SK-N-MC (cell line): ENCODE measurements around the gene ZZZ3.

Experiments
- EZH2 ChIP-seq: fragments of 200-600 bp; sonication (generic); IDR thresholded peaks from one replicate; pipeline ENCODE4 v1.6.1; 2017; ENCODE audit warnings: antibody characterized with exemption
- POLR2AphosphoS5 ChIP-seq: IDR thresholded peaks from 2 replicates; pipeline ENCODE4 v1.6.1; 2012; ENCODE audit warnings: mild to moderate bottlenecking, low read depth, low read length, borderline replicate concordance

DNA sequence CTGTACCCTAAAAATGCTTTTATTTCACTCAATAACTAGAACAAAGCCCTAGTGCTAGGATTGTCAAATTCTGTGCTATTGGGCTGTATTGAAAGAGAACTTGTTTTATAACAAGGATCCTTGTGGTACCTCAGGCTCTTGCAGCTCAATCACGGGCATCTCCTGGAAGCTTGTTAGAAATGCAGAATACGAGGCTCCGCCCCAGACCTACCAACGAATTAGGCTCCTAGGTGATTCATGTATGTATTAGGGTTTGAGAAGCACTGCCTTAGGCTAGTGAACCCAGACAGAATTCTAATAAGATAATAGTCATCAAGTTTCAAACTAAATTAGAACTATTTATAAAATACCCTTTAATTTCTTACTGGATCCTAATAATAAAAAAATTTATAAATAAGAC is 45.6 kb downstream of the ZZZ3 start:
- TF ChIP-seq EZH2 (no peak), POLR2AphosphoS5 (no peak)
